ENCODE results near the gene GTF2F2.

The GTF2F2 gene

GRCh38 chr13:45280751-45281634 lies 160.7 kb downstream of the GTF2F2 start:
- no peak overlapping the region for H3K27ac ChIP-seq
- TF ChIP-seq CTCF (conservative IDR thresholded peaks at IDR 0.05), result peak; percentile 80
- TF ChIP-seq ZFX (IDR thresholded peaks at IDR 0.05), result no peak

- TF ChIP-seq CTCF (conservative IDR thresholded peaks at IDR 0.05) (no peak), ZFX (IDR thresholded peaks at IDR 0.05) (no peak)
Measured at GRCh38 chr13:45282994-45283393, 162.7 kb downstream of the GTF2F2 start.

GRCh38 chr13:45289936-45290563 lies 169.7 kb downstream of the GTF2F2 start:
- no peak for TF ChIP-seq CTCF (conservative IDR thresholded peaks at IDR 0.05)
- TF ChIP-seq ZFX (IDR thresholded peaks at IDR 0.05), result no peak

More at GRCh38 chr13:45282994-45283393, 162.7 kb downstream of the GTF2F2 start:
- H3K27ac ChIP-seq, result no peak overlapping the region

GRCh38 chr13:45292176-45292575 lies 171.9 kb downstream of the GTF2F2 start:
- no peak for TF ChIP-seq CTCF (conservative IDR thresholded peaks at IDR 0.05)
- H3K27ac ChIP-seq, result no peak overlapping the region

More at GRCh38 chr13:45289936-45290563, 169.7 kb downstream of the GTF2F2 start:
- no peak overlapping the region for H3K27ac ChIP-seq

GRCh38 chr13:45295536-45295935 lies 175.2 kb downstream of the GTF2F2 start:
- no peak overlapping the region for H3K27ac ChIP-seq
- TF ChIP-seq CTCF (conservative IDR thresholded peaks at IDR 0.05) (no peak), ZFX (IDR thresholded peaks at IDR 0.05) (no peak)

- no peak overlapping the region for H3K27ac ChIP-seq
- TF ChIP-seq ZFX (IDR thresholded peaks at IDR 0.05) (no peak), CTCF (conservative IDR thresholded peaks at IDR 0.05) (no peak)
Measured at GRCh38 chr13:45296259-45296658, 175.9 kb downstream of the GTF2F2 start.

Measured in C4-2B (cell line).